ENCODE measurements around the gene ANKRD44. TPM values are rescaled to one million over a fixed set of nuclear protein-coding genes. Genes with fewer than 3 reads are reported as not detected.

The ANKRD44 gene
- total RNA-seq, 1 donor from 2014 or later, result 12.0 TPM

- TF ChIP-seq CTCF (IDR thresholded peaks at IDR 0.05; ENCODE audit: partially characterized antibody, unreplicated experiment), result no peak
- no peaks in the 10 kb centered on the region for H3K27me3 Mint-ChIP-seq (ENCODE audit: unreplicated experiment)
- no peak overlapping the region for H3K4me3 Mint-ChIP-seq (ENCODE audit: unreplicated experiment)
- H3K9me3 Mint-ChIP-seq (ENCODE audit: unreplicated experiment), result peaks cover 2% of the 10 kb centered on the region
- H3K27ac Mint-ChIP-seq (ENCODE audit: unreplicated experiment), result no peak overlapping the region
- no peaks in the 10 kb centered on the region for H3K36me3 Mint-ChIP-seq (ENCODE audit: unreplicated experiment)
- DNase-seq, result no peak
- peaks cover 14% of the 10 kb centered on the region for H3K4me1 Mint-ChIP-seq (ENCODE audit: low read depth, unreplicated experiment)
Observed at GRCh38 chr2:197269815-197270214, 40.8 kb downstream of the ANKRD44 start.

- no peaks in the 10 kb centered on the region for H3K27me3 Mint-ChIP-seq (ENCODE audit: unreplicated experiment)
- no peak for TF ChIP-seq CTCF (IDR thresholded peaks at IDR 0.05; ENCODE audit: partially characterized antibody, unreplicated experiment)
- peaks cover 2% of the 10 kb centered on the region for H3K9me3 Mint-ChIP-seq (ENCODE audit: unreplicated experiment)
- no peak overlapping the region for H3K4me3 Mint-ChIP-seq (ENCODE audit: unreplicated experiment)
- no peaks in the 10 kb centered on the region for H3K36me3 Mint-ChIP-seq (ENCODE audit: unreplicated experiment)
- no peak for DNase-seq
- H3K27ac Mint-ChIP-seq (ENCODE audit: unreplicated experiment), result no peak overlapping the region
- peaks cover 14% of the 10 kb centered on the region for H3K4me1 Mint-ChIP-seq (ENCODE audit: low read depth, unreplicated experiment)
Observed at GRCh38 chr2:197268786-197269584, 41.6 kb downstream of the ANKRD44 start.

- Mint-ChIP-seq H3K4me1 (ENCODE audit: low read depth, unreplicated experiment) (peaks cover 12% of the 10 kb centered on the region), H3K4me3 (ENCODE audit: unreplicated experiment) (no peak overlapping the region), H3K9me3 (ENCODE audit: unreplicated experiment) (no peaks in the 10 kb centered on the region), H3K36me3 (ENCODE audit: unreplicated experiment) (no peaks in the 10 kb centered on the region), H3K27me3 (ENCODE audit: unreplicated experiment) (no peaks in the 10 kb centered on the region), H3K27ac (ENCODE audit: unreplicated experiment) (no peak overlapping the region)
- TF ChIP-seq CTCF (IDR thresholded peaks at IDR 0.05; ENCODE audit: partially characterized antibody, unreplicated experiment), result no peak
- no peak for DNase-seq
Observed at GRCh38 chr2:197266477-197266876, 44.1 kb downstream of the ANKRD44 start.

GRCh38 chr2:197265924-197266323 lies 44.7 kb downstream of the ANKRD44 start:
- Mint-ChIP-seq H3K9me3 (ENCODE audit: unreplicated experiment) (no peaks in the 10 kb centered on the region), H3K27ac (ENCODE audit: unreplicated experiment) (no peak overlapping the region), H3K4me3 (ENCODE audit: unreplicated experiment) (no peak overlapping the region), H3K4me1 (ENCODE audit: low read depth, unreplicated experiment) (peaks cover 12% of the 10 kb centered on the region), H3K36me3 (ENCODE audit: unreplicated experiment) (no peaks in the 10 kb centered on the region), H3K27me3 (ENCODE audit: unreplicated experiment) (no peaks in the 10 kb centered on the region)
- TF ChIP-seq CTCF (IDR thresholded peaks at IDR 0.05; ENCODE audit: partially characterized antibody, unreplicated experiment), result no peak
- no peak for DNase-seq

GRCh38 chr2:197265036-197265435 lies 45.5 kb downstream of the ANKRD44 start:
- H3K27ac Mint-ChIP-seq (ENCODE audit: unreplicated experiment), result no peak overlapping the region
- H3K27me3 Mint-ChIP-seq (ENCODE audit: unreplicated experiment), result no peaks in the 10 kb centered on the region
- TF ChIP-seq CTCF (IDR thresholded peaks at IDR 0.05; ENCODE audit: partially characterized antibody, unreplicated experiment), result no peak
- no peaks in the 10 kb centered on the region for H3K36me3 Mint-ChIP-seq (ENCODE audit: unreplicated experiment)
- no peaks in the 10 kb centered on the region for H3K9me3 Mint-ChIP-seq (ENCODE audit: unreplicated experiment)
- no peak for DNase-seq
- H3K4me1 Mint-ChIP-seq (ENCODE audit: low read depth, unreplicated experiment), result peaks cover 5% of the 10 kb centered on the region
- H3K4me3 Mint-ChIP-seq (ENCODE audit: unreplicated experiment), result no peak overlapping the region
